K562 (cell line): ENCODE measurements around the gene CDC6. TPM values are rescaled to one million over a fixed set of nuclear protein-coding genes. Genes with fewer than 3 reads are reported as not detected.

Experiments used
- ASH1L ChIP-seq: fragments of 450-650 bp; IDR thresholded peaks from 2 replicates; pipeline ENCODE4 v1.6.1; 2018; ENCODE audit warnings: borderline replicate concordance, mild to moderate bottlenecking, low read depth; ENCODE audit not compliant: partially characterized antibody
- CHD7 ChIP-seq: fragments of 200-600 bp; sonication (generic); IDR thresholded peaks from one replicate; pipeline ENCODE4 v1.6.1; 2012; ENCODE audit warnings: mild to moderate bottlenecking, low read depth, low read length, inconsistent platforms
- MED1 ChIP-seq: sonication (generic); formaldehyde crosslinking; IDR thresholded peaks from 2 replicates; pipeline ENCODE4 v1.8.1; 2023; ENCODE audit warnings: missing genetic modification reagents, borderline replicate concordance
- MNT ChIP-seq, 2 experiments: fragments of 450-650 bp; conservative IDR thresholded peaks; 2 replicates each; pipeline ENCODE4 v1.6.1; 2017; ENCODE audit warnings: mild to moderate bottlenecking in 2 of 2, moderate library complexity in 2 of 2
- PHB2 ChIP-seq: fragments of 450-650 bp; IDR thresholded peaks from 2 replicates; pipeline ENCODE4 v1.6.1; 2017; ENCODE audit warnings: low read depth
- RB1 ChIP-seq: fragments of 450-650 bp; IDR thresholded peaks from 2 replicates; pipeline ENCODE4 v1.6.1; 2017; ENCODE audit warnings: low read depth, mild to moderate bottlenecking
- SP2 ChIP-seq: IDR thresholded peaks from 2 replicates; pipeline ENCODE4 v1.6.1; 2011; ENCODE audit warnings: mild to moderate bottlenecking, low read depth, low read length, moderate library complexity; ENCODE audit not compliant: poor library complexity, severe bottlenecking; ENCODE audit errors: extremely low read depth
- TCF3 ChIP-seq: sonication (generic); formaldehyde crosslinking; IDR thresholded peaks from 2 replicates; pipeline ENCODE4 v1.4.0; 2020; ENCODE audit warnings: mild to moderate bottlenecking, missing genetic modification reagents
- THRAP3 ChIP-seq: fragments of 450-650 bp; IDR thresholded peaks from 2 replicates; pipeline ENCODE4 v1.6.1; 2016; ENCODE audit warnings: mild to moderate bottlenecking, inconsistent platforms, borderline replicate concordance
- XRCC5 ChIP-seq: fragments of 200-400 bp; formaldehyde crosslinking; IDR thresholded peaks from 2 replicates; pipeline ENCODE4 v1.6.1; 2017; ENCODE audit warnings: low read depth, mild to moderate bottlenecking, low read length
- polyA plus RNA-seq, 8 experiments: library from polyadenylated mRNA; depleted of rRNA in 4 of 8; stranded (reverse) in 5 of 8; unstranded in 3 of 8; fragments of >200 nt; fragmentation: Nextera tagmentation in 2 of 8; fragmentation: Illumina TruSeq in 1 of 8; extraction: Ambion mirVana in 2 of 8; extraction: Trizol in 1 of 8; gene quantifications; 2 replicates each; pipeline versions ENCODE4 v1.2.1 to v1.2.3, GENCODE V29; 2011 to 2014; ENCODE audit warnings: inconsistent platforms in 1 of 8, missing spikeins in 1 of 8
- total RNA-seq, 7 experiments: library from RNA; depleted of rRNA in 6 of 7; stranded (reverse); fragments of >200 nt in 6 of 7; fragmentation: Illumina TruSeq in 2 of 7; extraction: Trizol in 2 of 7; gene quantifications; 2 replicates each; pipeline versions ENCODE4 v1.2.1 to v1.2.3, GENCODE V29; 2011 to 2021; ENCODE audit warnings: low replicate concordance in 1 of 7
- TF ChIP-seq, protein P1 (sequence below): sonication (generic); formaldehyde crosslinking; IDR thresholded peaks from 2 replicates; pipeline ENCODE4 v1.9.0; 2022; ENCODE audit warnings: mild to moderate bottlenecking, missing genetic modification reagents

Gene CDC6
- total and polyA plus RNA-seq, 9 of the 15 experiments (the other 6 are each of a cell fraction or from before 2014, with no cell fraction given) = 29.6 to 141 (median 106) TPM

DNA sequence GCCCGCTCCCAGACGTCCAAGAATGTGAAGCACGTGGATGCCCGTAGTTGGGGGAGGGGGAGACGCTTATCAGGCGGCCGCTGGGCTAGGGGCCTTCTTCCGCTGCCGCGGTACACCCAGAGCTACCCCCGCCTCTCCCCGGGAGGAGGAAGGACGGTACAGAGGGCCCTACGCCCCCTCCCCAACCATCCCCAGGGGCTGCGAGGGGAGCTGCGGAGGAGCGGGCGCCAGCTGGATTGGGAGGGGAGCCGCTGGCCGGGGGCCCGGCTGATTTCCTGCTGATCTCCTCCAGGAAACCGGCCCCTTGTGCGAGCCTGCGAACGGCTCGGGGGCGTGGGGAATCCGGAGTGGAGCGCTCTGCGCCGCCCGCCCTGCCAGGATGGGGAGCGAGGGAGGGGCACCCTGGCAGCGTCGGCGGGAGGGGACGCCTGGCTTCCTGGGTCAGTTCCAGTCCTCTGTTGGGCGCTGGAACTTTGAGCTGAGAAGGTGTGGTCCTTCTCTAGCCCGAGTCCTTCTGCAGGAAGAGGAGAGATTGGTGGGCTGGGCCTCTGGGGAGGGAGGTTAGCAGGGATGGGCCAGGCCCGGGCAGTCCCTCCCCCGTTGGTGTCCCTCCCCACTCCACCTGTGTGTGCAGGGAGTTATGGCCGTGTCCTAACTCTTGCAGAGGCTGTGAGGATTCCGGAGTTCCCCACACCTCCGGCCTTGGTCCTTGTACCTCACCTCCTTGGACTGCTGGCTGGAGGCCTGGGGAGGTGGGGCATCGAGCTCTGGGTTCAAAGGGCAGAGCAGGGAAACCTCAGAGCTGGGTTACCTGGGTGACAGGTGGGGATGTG lies 57.7 kb downstream of the CDC6 start (continued):
- TF ChIP-seq RB1 (no peak), MED1 (CRISPR knock-in tag) (no peak), PHB2 (no peak), SP2 (no peak), THRAP3 (no peak), ASH1L (no peak), XRCC5 (no peak), CHD7 (no peak), MNT (conservative IDR thresholded peaks at IDR 0.05) (peak; percentile 83 to 92), TCF3 (no peak)
- TF ChIP-seq, protein P1, sequence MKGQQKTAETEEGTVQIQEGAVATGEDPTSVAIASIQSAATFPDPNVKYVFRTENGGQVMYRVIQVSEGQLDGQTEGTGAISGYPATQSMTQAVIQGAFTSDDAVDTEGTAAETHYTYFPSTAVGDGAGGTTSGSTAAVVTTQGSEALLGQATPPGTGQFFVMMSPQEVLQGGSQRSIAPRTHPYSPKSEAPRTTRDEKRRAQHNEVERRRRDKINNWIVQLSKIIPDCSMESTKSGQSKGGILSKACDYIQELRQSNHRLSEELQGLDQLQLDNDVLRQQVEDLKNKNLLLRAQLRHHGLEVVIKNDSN (CRISPR knock-in tag) = no peak
